Fibroblast of lung (primary cell): Measurements from ENCODE around the gene AFF2.

Experiments used
- EZH2 ChIP-seq: IDR thresholded peaks from 2 replicates; pipeline ENCODE4 v1.5.1; 2012; ENCODE audit warnings: low read length, control low read depth, mild to moderate bottlenecking; ENCODE audit errors: missing control alignments
- TF ChIP-seq, protein P1 (sequence below), 2 donors: IDR thresholded peaks in 1 of 2; conservative IDR thresholded peaks in 1 of 2; 1 replicate in 1 of 2; 2 replicates in 1 of 2; pipeline ENCODE4 v1.5.1; 2011 to 2012; ENCODE audit warnings: low read length in 2 of 2, control low read depth in 1 of 2, inconsistent platforms in 1 of 2, low read depth in 1 of 2, mild to moderate bottlenecking in 1 of 2

- TF ChIP-seq, protein P1, sequence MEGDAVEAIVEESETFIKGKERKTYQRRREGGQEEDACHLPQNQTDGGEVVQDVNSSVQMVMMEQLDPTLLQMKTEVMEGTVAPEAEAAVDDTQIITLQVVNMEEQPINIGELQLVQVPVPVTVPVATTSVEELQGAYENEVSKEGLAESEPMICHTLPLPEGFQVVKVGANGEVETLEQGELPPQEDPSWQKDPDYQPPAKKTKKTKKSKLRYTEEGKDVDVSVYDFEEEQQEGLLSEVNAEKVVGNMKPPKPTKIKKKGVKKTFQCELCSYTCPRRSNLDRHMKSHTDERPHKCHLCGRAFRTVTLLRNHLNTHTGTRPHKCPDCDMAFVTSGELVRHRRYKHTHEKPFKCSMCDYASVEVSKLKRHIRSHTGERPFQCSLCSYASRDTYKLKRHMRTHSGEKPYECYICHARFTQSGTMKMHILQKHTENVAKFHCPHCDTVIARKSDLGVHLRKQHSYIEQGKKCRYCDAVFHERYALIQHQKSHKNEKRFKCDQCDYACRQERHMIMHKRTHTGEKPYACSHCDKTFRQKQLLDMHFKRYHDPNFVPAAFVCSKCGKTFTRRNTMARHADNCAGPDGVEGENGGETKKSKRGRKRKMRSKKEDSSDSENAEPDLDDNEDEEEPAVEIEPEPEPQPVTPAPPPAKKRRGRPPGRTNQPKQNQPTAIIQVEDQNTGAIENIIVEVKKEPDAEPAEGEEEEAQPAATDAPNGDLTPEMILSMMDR (conservative IDR thresholded peaks at IDR 0.05 in 1 of 2, IDR thresholded peaks at IDR 0.05 in 1 of 2; ENCODE audit: low read depth in 1 of 2, low read length in 2 of 2): no peak
- TF ChIP-seq EZH2: no peak
Measured at GRCh38 chrX:148836741-148837140, 336.3 kb downstream of the AFF2 start.
